Hepatocyte (in vitro differentiated cells): ENCODE measurements around the gene NUDT17. TPM values are rescaled to one million over a fixed set of nuclear protein-coding genes. Genes with fewer than 3 reads are reported as not detected.

ENCODE experiments used
- DNase-seq: peaks from one replicate; pipeline ENCODE4 v3.0.0-alpha.2; 2016; ENCODE audit warnings: low spot score
- H2AFZ ChIP-seq: fragments of 200-600 bp; sonication (generic); 2 replicates; pipeline ENCODE4 v1.6.0; 2016; ENCODE audit warnings: antibody characterized with exemption, mild to moderate bottlenecking
- H3K27ac ChIP-seq: fragments of 200-600 bp; sonication (generic); 2 replicates; pipeline ENCODE4 v1.5.1; 2016; ENCODE audit warnings: mild to moderate bottlenecking
- H3K27me3 ChIP-seq: fragments of 200-600 bp; sonication (generic); 2 replicates; pipeline ENCODE4 v1.6.1; 2016
- H3K36me3 ChIP-seq: fragments of 200-600 bp; sonication (generic); replicated peaks from 2 replicates; pipeline ENCODE4 v1.5.1; 2016; ENCODE audit warnings: low read depth; ENCODE audit not compliant: insufficient read depth
- H3K4me1 ChIP-seq: fragments of 200-600 bp; sonication (generic); 2 replicates; pipeline ENCODE4 v1.5.1; 2016; ENCODE audit warnings: mild to moderate bottlenecking, moderate library complexity; ENCODE audit not compliant: insufficient read depth
- H3K4me2 ChIP-seq: fragments of 200-600 bp; sonication (generic); 2 replicates; pipeline ENCODE4 v1.6.0; 2016
- H3K4me3 ChIP-seq: fragments of 200-600 bp; sonication (generic); 2 replicates; pipeline ENCODE4 v1.5.1; 2016; ENCODE audit warnings: mild to moderate bottlenecking
- H3K79me2 ChIP-seq: fragments of 200-600 bp; sonication (generic); 2 replicates; pipeline ENCODE4 v1.6.0; 2017; ENCODE audit warnings: mild to moderate bottlenecking
- H3K9me2 ChIP-seq: fragments of 200-600 bp; sonication (generic); replicated peaks from 2 replicates; pipeline ENCODE4 v1.6.0; 2017; ENCODE audit warnings: mild to moderate bottlenecking; ENCODE audit not compliant: insufficient read depth
- H3K9me3 ChIP-seq: fragments of 200-600 bp; sonication (generic); 2 replicates; pipeline ENCODE4 v1.5.1; 2016; ENCODE audit warnings: low read depth, mild to moderate bottlenecking
- H4K20me1 ChIP-seq: fragments of 200-600 bp; sonication (generic); 2 replicates; pipeline ENCODE4 v1.6.0; 2016; ENCODE audit warnings: mild to moderate bottlenecking; ENCODE audit not compliant: insufficient read depth, poor library complexity, severe bottlenecking
- CTCF ChIP-seq: fragments of 200-600 bp; sonication (generic); IDR thresholded peaks from 2 replicates; pipeline ENCODE4 v1.5.1; 2016; ENCODE audit warnings: antibody characterized with exemption, mild to moderate bottlenecking; ENCODE audit not compliant: poor library complexity
- EZH2 ChIP-seq: fragments of 200-600 bp; sonication (generic); IDR thresholded peaks from 2 replicates; pipeline ENCODE4 v1.6.1; 2016; ENCODE audit warnings: antibody characterized with exemption, mild to moderate bottlenecking, borderline replicate concordance
- EZH2phosphoT487 ChIP-seq: fragments of 200-600 bp; sonication (generic); IDR thresholded peaks from one replicate; pipeline ENCODE4 v1.6.1; 2018; ENCODE audit warnings: antibody characterized with exemption, mild to moderate bottlenecking, low read depth, moderate library complexity; ENCODE audit not compliant: unreplicated experiment, severe bottlenecking
- WGBS: methylation state at CpG from one replicate; pipeline ENCODE4 v1.1.6; 2016; ENCODE audit warnings: low lambda C conversion rate; ENCODE audit errors: missing lambda C conversion rate; 5-methylcytosine and 5-hydroxymethylcytosine counted together
- polyA plus RNA-seq: library from polyadenylated mRNA; unstranded; fragments of >200 nt; fragmentation: Nextera tagmentation; extraction: Ambion mirVana; gene quantifications from 2 replicates; pipeline ENCODE4 v1.2.1, GENCODE V29; 2016
- total RNA-seq: library from RNA; depleted of rRNA; stranded (reverse); fragments of >200 nt; gene quantifications from 2 replicates; pipeline ENCODE4 v1.2.3, GENCODE V29; 2014

Gene NUDT17
- total and polyA plus RNA-seq, 2 experiments from 2014 or later, result 1.3 to 5.2 TPM

GRCh38 chr1:145884675-145885074 is 39.2 kb downstream of the NUDT17 start:
- Histone ChIP-seq H2AFZ (no peak overlapping the region), H3K4me3 (no peak overlapping the region), H3K36me3 (no peaks in the 10 kb centered on the region), H3K9me2 (no peaks in the 10 kb centered on the region), H3K4me2 (no peak overlapping the region), H3K9me3 (no peaks in the 10 kb centered on the region), H3K79me2 (no peaks in the 10 kb centered on the region), H3K27me3 (peaks cover 20% of the 10 kb centered on the region), H3K4me1 (peaks cover 4% of the 10 kb centered on the region), H4K20me1 (no peaks in the 10 kb centered on the region), H3K27ac (no peak overlapping the region)
- TF ChIP-seq EZH2 (no peak), CTCF (no peak), EZH2phosphoT487 (no peak)
- 69% methylated on average over 1 of the region's 1 CpG for WGBS
- DNase-seq, result no peak

- Histone ChIP-seq H3K9me3 (no peaks in the 10 kb centered on the region), H3K36me3 (no peaks in the 10 kb centered on the region), H3K4me2 (peak within 1 kb of the TSS; percentile 85), H4K20me1 (no peaks in the 10 kb centered on the region), H3K4me1 (peaks cover 4% of the 10 kb centered on the region), H2AFZ (peak within 1 kb of the TSS; percentile 73), H3K79me2 (no peaks in the 10 kb centered on the region), H3K4me3 (peak within 1 kb of the TSS; percentile 65), H3K9me2 (no peaks in the 10 kb centered on the region), H3K27ac (no peak within 1 kb of the TSS), H3K27me3 (peaks cover 20% of the 10 kb centered on the region)
- DNase-seq, result peak; percentile 90
- 7% methylated on average over 3 of the region's 36 CpGs for WGBS
- no peak for TF ChIP-seq EZH2phosphoT487
Measured at GRCh38 chr1:145885738-145886287, 40.4 kb downstream of the NUDT17 start, which contains the start of gene ANKRD35. ANKRD35 (minus strand) TSS chr1:145885866; CDS start chr1:145885758, 108 bp downstream.

- Histone ChIP-seq H3K27ac (no peak overlapping the region), H3K4me2 (peak overlapping the region; percentile 85), H2AFZ (peak overlapping the region; percentile 73)
Measured at GRCh38 chr1:145886390-145886789, 41.0 kb downstream of the NUDT17 start.

DNA sequence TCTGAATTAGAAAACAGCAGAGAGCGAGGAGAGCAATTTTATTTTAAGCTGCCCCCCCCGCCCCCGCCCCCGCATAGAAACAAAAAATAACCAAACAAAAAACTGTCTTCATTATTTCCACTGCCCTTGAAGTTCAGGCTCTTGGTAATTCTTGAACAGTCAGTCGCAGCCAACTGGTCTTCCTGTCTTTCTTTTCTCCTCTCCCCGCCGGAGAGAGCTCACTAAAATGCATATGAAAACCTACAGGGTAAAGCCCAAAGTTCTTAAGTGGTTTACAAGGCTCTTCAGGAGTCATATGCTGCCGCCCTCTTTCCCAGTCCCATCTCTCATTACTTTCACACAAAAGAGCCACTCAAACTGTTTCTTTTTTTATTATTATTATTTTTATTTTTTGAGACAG is 41.4 kb downstream of the NUDT17 start:
- TF ChIP-seq EZH2phosphoT487, result no peak
- no peak for TF ChIP-seq EZH2
- Histone ChIP-seq H3K27me3 (peaks cover 20% of the 10 kb centered on the region), H3K79me2 (no peaks in the 10 kb centered on the region), H3K36me3 (no peaks in the 10 kb centered on the region), H4K20me1 (no peaks in the 10 kb centered on the region), H3K4me3 (no peak overlapping the region), H3K4me1 (peaks cover 12% of the 10 kb centered on the region), H3K4me2 (no peak overlapping the region), H3K9me2 (no peaks in the 10 kb centered on the region), H3K27ac (no peak overlapping the region), H2AFZ (no peak overlapping the region), H3K9me3 (no peaks in the 10 kb centered on the region)
- WGBS, result 62% methylated on average over 8 of the region's 8 CpGs
- DNase-seq, result no peak

More at GRCh38 chr1:145886390-145886789, 41.0 kb downstream of the NUDT17 start:
- no peaks in the 10 kb centered on the region for H3K36me3 ChIP-seq
- 54% methylated on average over 11 of the region's 11 CpGs for WGBS
- peaks cover 20% of the 10 kb centered on the region for H3K27me3 ChIP-seq
- H3K9me3 ChIP-seq, result no peaks in the 10 kb centered on the region
- H3K4me1 ChIP-seq, result peaks cover 8% of the 10 kb centered on the region
- no peak for DNase-seq
- H3K9me2 ChIP-seq, result no peaks in the 10 kb centered on the region
- TF ChIP-seq CTCF (no peak), EZH2 (no peak), EZH2phosphoT487 (no peak)
- H4K20me1 ChIP-seq, result no peaks in the 10 kb centered on the region
- H3K79me2 ChIP-seq, result no peaks in the 10 kb centered on the region
- peak overlapping the region; percentile 65 for H3K4me3 ChIP-seq
